Naive thymus-derived CD4-positive, alpha-beta T cell (primary cell): ENCODE measurements around the gene ATCAY. TPM values are rescaled to one million over a fixed set of nuclear protein-coding genes. Genes with fewer than 3 reads are reported as not detected.

Experiments used
- ATAC-seq: fragments of 150-1000 bp; cut with Tn5 transposase; 2 replicates; pipeline ENCODE4 v1.10.0; 2021; ENCODE audit warnings: mild to moderate bottlenecking, moderate library complexity
- CTCF ChIA-PET: fragments of 350-600 bp; sonication (Branson Sonifier 250); formaldehyde crosslinking; loops from one replicate; lab custom pipeline; 2021; ENCODE audit warnings: antibody characterized with exemption; lab: Charles Lee
- POLR2A ChIA-PET: fragments of 350-600 bp; sonication (Branson Sonifier 250); formaldehyde crosslinking; loops from one replicate; lab custom pipeline; 2021; ENCODE audit warnings: antibody characterized with exemption, inconsistent platforms; lab: Charles Lee
- DNase-seq, 9 donors: peaks; one replicate each; pipeline versions ENCODE4 v3.0.0 to v3.0.0-alpha.2; 2020 to 2022; ENCODE audit warnings: mixed read lengths in 1 of 9
- H3K27ac ChIP-seq: one replicate; pipeline ENCODE4 v1.7.0; 2013; ENCODE audit warnings: mild to moderate bottlenecking, low read depth, low read length, moderate library complexity
- H3K27me3 ChIP-seq, 2 donors: one replicate each; pipeline ENCODE4 v1.7.0; 2013; ENCODE audit warnings: low read length in 2 of 2, mild to moderate bottlenecking in 2 of 2, moderate library complexity in 2 of 2; ENCODE audit not compliant: control insufficient read depth in 2 of 2, insufficient read depth in 2 of 2
- H3K36me3 ChIP-seq, 3 experiments: 1 replicate in 2 of 3; 2 replicates in 1 of 3; pipeline ENCODE4 v1.7.0; 2013; ENCODE audit warnings: low read length in 3 of 3, mild to moderate bottlenecking in 3 of 3, moderate library complexity in 1 of 3; ENCODE audit not compliant: insufficient read depth in 3 of 3, control insufficient read depth in 2 of 3
- H3K4me1 ChIP-seq, 2 donors: one replicate each; pipeline ENCODE4 v1.7.0; 2013; ENCODE audit warnings: low read length in 2 of 2, mild to moderate bottlenecking in 2 of 2, moderate library complexity in 1 of 2; ENCODE audit not compliant: control insufficient read depth in 2 of 2, insufficient read depth in 2 of 2
- H3K4me3 ChIP-seq: 2 replicates; pipeline ENCODE4 v1.7.0; 2013; ENCODE audit warnings: mild to moderate bottlenecking, low read length
- H3K9me3 ChIP-seq, 3 experiments: 1 replicate in 2 of 3; 2 replicates in 1 of 3; pipeline ENCODE4 v1.7.0; 2013; ENCODE audit warnings: low read length in 3 of 3; ENCODE audit not compliant: control insufficient read depth in 2 of 3
- H3K27ac Mint-ChIP-seq, 9 donors: one replicate each; pipeline ENCODE4 v1.8.0; 2020 to 2022; ENCODE audit warnings: mixed read lengths in 9 of 9, mild to moderate bottlenecking in 8 of 9, moderate library complexity in 5 of 9, inconsistent platforms in 2 of 9
- H3K27me3 Mint-ChIP-seq, 5 donors: one replicate each; pipeline ENCODE4 v1.8.0; 2021 to 2022; ENCODE audit warnings: mixed read lengths in 5 of 5, mild to moderate bottlenecking in 1 of 5
- H3K36me3 Mint-ChIP-seq, 5 donors: one replicate each; pipeline ENCODE4 v1.8.0; 2020 to 2022; ENCODE audit warnings: mixed read lengths in 5 of 5, mild to moderate bottlenecking in 3 of 5, inconsistent platforms in 1 of 5
- H3K4me1 Mint-ChIP-seq, 7 donors: one replicate each; pipeline ENCODE4 v1.8.0; 2020 to 2022; ENCODE audit warnings: mixed read lengths in 7 of 7, mild to moderate bottlenecking in 3 of 7, inconsistent platforms in 1 of 7
- H3K4me3 Mint-ChIP-seq, 10 donors: one replicate each; pipeline ENCODE4 v1.8.0; 2020 to 2022; ENCODE audit warnings: mild to moderate bottlenecking in 10 of 10, mixed read lengths in 10 of 10, moderate library complexity in 6 of 10, inconsistent platforms in 2 of 10
- H3K9me3 Mint-ChIP-seq, 11 donors: one replicate each; pipeline ENCODE4 v1.8.0; 2020 to 2022; ENCODE audit warnings: mixed read lengths in 11 of 11, mild to moderate bottlenecking in 4 of 11, inconsistent platforms in 1 of 11, moderate library complexity in 1 of 11
- intact Hi-C, 2 donors: fragments of 100-400 bp; cut with micrococcal nuclease; formaldehyde crosslinking; loops; one replicate each; pipeline ENCODE4 v1.15.1; 2023
- polyA plus RNA-seq, 2 donors: library from polyadenylated mRNA; unstranded; fragments of 300-500 nt; fragmentation: Illumina TruSeq; gene quantifications; one replicate each; pipeline ENCODE4 v1.2.3, GENCODE V29; 2021
- total RNA-seq, 6 experiments: library from RNA in 5 of 6; stranded (reverse) in 5 of 6; gene quantifications; 1 replicate in 5 of 6; 2 replicates in 1 of 6; pipeline ENCODE4 v1.2.3 and lab custom pipeline; 2021 to 2026

The ATCAY gene
- total and polyA plus RNA-seq, 7 experiments from 2014 or later, result not detected

DNA sequence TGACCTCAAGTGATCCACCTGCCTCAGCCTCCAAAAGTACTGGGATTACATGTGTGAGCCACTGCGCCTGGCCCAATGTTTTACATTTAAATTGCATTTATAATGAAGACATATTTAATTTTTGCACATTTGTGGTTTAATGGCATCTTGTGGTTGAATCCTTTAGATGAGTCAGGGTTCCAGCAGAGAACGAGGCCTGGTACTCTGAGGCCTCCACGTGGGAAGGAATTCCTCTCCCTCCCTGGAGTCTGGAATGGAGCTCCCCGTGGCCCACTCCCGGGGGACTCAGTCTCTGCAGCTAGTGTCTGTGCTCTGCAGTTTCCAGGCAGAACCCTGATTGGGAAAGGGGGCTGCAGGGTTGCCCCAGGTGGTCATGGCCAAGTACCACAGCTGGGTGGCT, 35.9 kb upstream of the ATCAY start:
- no peaks in the 10 kb centered on the region for H3K36me3 ChIP-seq
- Mint-ChIP-seq H3K36me3 (no peaks in the 10 kb centered on the region), H3K4me1 (peaks cover 0 to 5% (median 0%) of the 10 kb centered on the region in 7 donors), H3K27ac (no peak overlapping the region), H3K27me3 (peaks cover 0 to 3% (median 0%) of the 10 kb centered on the region in 5 donors), H3K4me3 (no peak overlapping the region), H3K9me3 (no peaks in the 10 kb centered on the region)
- ATAC-seq (no peak), DNase-seq (no peak)
- POLR2A ChIA-PET, result no interaction called here
- no peak overlapping the region for H3K4me3 ChIP-seq
- no peak overlapping the region for H3K27ac ChIP-seq
- H3K4me1 ChIP-seq, result no peaks in the 10 kb centered on the region
- no peaks in the 10 kb centered on the region for H3K9me3 ChIP-seq
- intact Hi-C loops, result no loop called here
- no peaks in the 10 kb centered on the region for H3K27me3 ChIP-seq
- CTCF ChIA-PET, result no interaction called here

- peak; percentile 64 for ATAC-seq
- H3K36me3 Mint-ChIP-seq, result peaks cover 0 to 7% (median 0%) of the 10 kb centered on the region in 5 donors
- no peak overlapping the region for H3K4me3 ChIP-seq
- peaks cover 0 to 15% (median 0%) of the 10 kb centered on the region in 3 experiments for H3K9me3 ChIP-seq
- no peak overlapping the region for H3K27ac ChIP-seq
- H3K4me3 Mint-ChIP-seq, result no peak overlapping the region
- peak in 7 of 9 donors; percentile 13 to 44 (median 35) for DNase-seq
- ChIA-PET POLR2A (interaction anchor here (1.2 kb wide), 1 partner anchor 87 kb away, joined by 4 read pairs; the partner anchor contains the start of gene MRPL54), CTCF (interaction anchor here (0.6 kb wide), 1 partner anchor 304 kb away, joined by 3 read pairs; no protein-coding TSS in a partner anchor)
- H3K27me3 ChIP-seq, result no peaks in the 10 kb centered on the region
- peaks cover 0 to 5% (median 0%) of the 10 kb centered on the region in 7 donors for H3K4me1 Mint-ChIP-seq
- H3K27ac Mint-ChIP-seq, result peak overlapping the region in 1 of 9 donors; percentile 20
- H3K4me1 ChIP-seq, result no peaks in the 10 kb centered on the region
- intact Hi-C loops, result no loop called here
- H3K27me3 Mint-ChIP-seq, result peaks cover 0 to 3% (median 0%) of the 10 kb centered on the region in 5 donors
- H3K36me3 ChIP-seq, result no peaks in the 10 kb centered on the region
- H3K9me3 Mint-ChIP-seq, result peaks cover 0 to 12% (median 3%) of the 10 kb centered on the region in 11 donors
These were observed 31.4 kb upstream of the ATCAY start for GRCh38 chr19:3849092-3849491.

GRCh38 chr19:3849787-3850186, 30.7 kb upstream of the ATCAY start:
- H3K36me3 ChIP-seq, result no peaks in the 10 kb centered on the region
- ChIA-PET POLR2A (interaction anchor here (1.2 kb wide), 1 partner anchor 87 kb away, joined by 4 read pairs; the partner anchor contains the start of gene MRPL54), CTCF (interaction anchor here (0.5 to 0.6 kb wide), 2 partner anchors 305 to 1484 kb away, joined by 3 read pairs; no protein-coding TSS in a partner anchor)
- H3K27me3 Mint-ChIP-seq, result peaks cover 0 to 3% (median 0%) of the 10 kb centered on the region in 5 donors
- H3K27ac Mint-ChIP-seq, result no peak overlapping the region
- ATAC-seq (no peak), DNase-seq (no peak)
- no peak overlapping the region for H3K4me3 Mint-ChIP-seq
- H3K4me3 ChIP-seq, result no peak overlapping the region
- peaks cover 0 to 7% (median 0%) of the 10 kb centered on the region in 5 donors for H3K36me3 Mint-ChIP-seq
- H3K9me3 ChIP-seq, result peaks cover 0 to 15% (median 0%) of the 10 kb centered on the region in 3 experiments
- no peaks in the 10 kb centered on the region for H3K27me3 ChIP-seq
- peaks cover 0 to 12% (median 3%) of the 10 kb centered on the region in 11 donors for H3K9me3 Mint-ChIP-seq
- H3K4me1 Mint-ChIP-seq, result peaks cover 0 to 5% (median 0%) of the 10 kb centered on the region in 7 donors
- H3K4me1 ChIP-seq, result no peaks in the 10 kb centered on the region
- no peak overlapping the region for H3K27ac ChIP-seq
- intact Hi-C loops, result no loop called here

- Mint-ChIP-seq H3K27me3 (peaks cover 0 to 3% (median 0%) of the 10 kb centered on the region in 5 donors), H3K27ac (no peak overlapping the region), H3K9me3 (peaks cover 0 to 12% (median 3%) of the 10 kb centered on the region in 11 donors), H3K4me1 (peaks cover 0 to 5% (median 0%) of the 10 kb centered on the region in 7 donors), H3K36me3 (peaks cover 0 to 7% (median 0%) of the 10 kb centered on the region in 5 donors), H3K4me3 (no peak overlapping the region)
- Histone ChIP-seq H3K4me3 (no peak overlapping the region), H3K9me3 (peaks cover 0 to 15% (median 0%) of the 10 kb centered on the region in 3 experiments), H3K27me3 (no peaks in the 10 kb centered on the region), H3K27ac (no peak overlapping the region), H3K4me1 (no peaks in the 10 kb centered on the region), H3K36me3 (no peaks in the 10 kb centered on the region)
- ChIA-PET POLR2A (no interaction called here), CTCF (interaction anchor here (1.1 kb wide), 1 partner anchor 137 kb away, joined by 3 read pairs; no protein-coding TSS in a partner anchor)
- ATAC-seq (no peak), DNase-seq (no peak)
- intact Hi-C loops, result no loop called here
These were observed 30.0 kb upstream of the ATCAY start for GRCh38 chr19:3850320-3850972.

- Histone ChIP-seq H3K9me3 (peaks cover 0 to 15% (median 0%) of the 10 kb centered on the region in 3 experiments), H3K27me3 (no peaks in the 10 kb centered on the region), H3K27ac (no peak overlapping the region), H3K4me3 (no peak overlapping the region), H3K4me1 (no peaks in the 10 kb centered on the region), H3K36me3 (no peaks in the 10 kb centered on the region)
- Mint-ChIP-seq H3K4me1 (peaks cover 0 to 5% (median 0%) of the 10 kb centered on the region in 7 donors), H3K4me3 (no peak overlapping the region), H3K9me3 (peaks cover 0 to 12% (median 3%) of the 10 kb centered on the region in 11 donors), H3K36me3 (peaks cover 0 to 7% (median 0%) of the 10 kb centered on the region in 5 donors), H3K27ac (no peak overlapping the region), H3K27me3 (peaks cover 0 to 2% (median 0%) of the 10 kb centered on the region in 5 donors)
- ATAC-seq, result no peak
- CTCF ChIA-PET, result interaction anchor here (0.6 to 1.1 kb wide), 2 partner anchors 136 to 349 kb away, joined by 3 read pairs; no protein-coding TSS in a partner anchor
- POLR2A ChIA-PET, result no interaction called here
- DNase-seq, result no peak
- intact Hi-C loops, result no loop called here
These were observed 29.0 kb upstream of the ATCAY start for GRCh38 chr19:3851254-3852176.

DNA sequence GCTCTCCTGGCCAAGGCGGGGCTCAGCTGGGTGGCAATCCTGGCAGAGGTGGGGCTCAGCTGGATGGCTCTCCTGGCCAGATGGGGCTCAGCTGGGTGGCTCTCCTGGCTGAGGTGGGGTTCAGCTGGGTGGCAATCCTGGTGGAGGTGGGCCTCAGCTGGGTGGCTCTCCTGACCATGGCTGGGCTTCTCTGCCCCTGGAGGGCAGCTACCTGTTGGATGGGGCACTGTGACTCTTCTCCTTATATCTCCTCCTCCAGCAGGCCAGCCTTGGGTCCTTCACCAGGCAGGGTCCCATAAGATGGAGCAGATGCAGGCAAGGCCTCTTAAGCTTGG, 28.3 kb upstream of the ATCAY start:
- no peak overlapping the region for H3K4me3 ChIP-seq
- H3K4me3 Mint-ChIP-seq, result no peak overlapping the region
- DNase-seq (no peak), ATAC-seq (no peak)
- H3K9me3 ChIP-seq, result peaks cover 0 to 15% (median 0%) of the 10 kb centered on the region in 3 experiments
- intact Hi-C loops, result no loop called here
- no peak overlapping the region for H3K27ac ChIP-seq
- H3K4me1 Mint-ChIP-seq, result peaks cover 0 to 5% (median 0%) of the 10 kb centered on the region in 7 donors
- H3K36me3 ChIP-seq, result no peaks in the 10 kb centered on the region
- ChIA-PET POLR2A (no interaction called here), CTCF (interaction anchor here (0.6 kb wide), 1 partner anchor 350 kb away, joined by 3 read pairs; no protein-coding TSS in a partner anchor)
- H3K27me3 ChIP-seq, result no peaks in the 10 kb centered on the region
- H3K36me3 Mint-ChIP-seq, result peaks cover 0 to 7% (median 0%) of the 10 kb centered on the region in 5 donors
- H3K27me3 Mint-ChIP-seq, result no peaks in the 10 kb centered on the region
- H3K27ac Mint-ChIP-seq, result no peak overlapping the region
- no peaks in the 10 kb centered on the region for H3K4me1 ChIP-seq
- peaks cover 0 to 12% (median 3%) of the 10 kb centered on the region in 11 donors for H3K9me3 Mint-ChIP-seq
